Measurements from ENCODE around the gene DNAI2.

GRCh38 chr17:74277935-74278334 lies 3.9 kb downstream of the DNAI2 start:
- TF ChIP-seq CTCF (conservative IDR thresholded peaks at IDR 0.05; ENCODE audit: low read length) (no peak), EZH2phosphoT487 (IDR thresholded peaks at IDR 0.05; ENCODE audit: borderline replicate concordance) (no peak)

All from Loucy (cell line).